GM19240 (cell line): ENCODE results near the gene KLHDC7A.
"Not testable (repeated sequence)": the region's sequence is repeated elsewhere in the genome, so short reads cannot be mapped to it uniquely, and the experiment has no call there.

Experiments
- DNase-seq: peaks from one replicate; pipeline ENCODE4 v3.0.0; 2011; ENCODE audit warnings: low spot score; ENCODE audit not compliant: insufficient read length

The KLHDC7A gene

GRCh38 chr1:18480315-18481189 is at the start of gene KLHDC7A:
Gene KLHDC7A, plus strand, starts transcription at chr1:18480930. Its CDS starts 52 bp downstream, at chr1:18480982.
- DNase-seq: no peak

GRCh38 chr1:18434041-18434440 is 46.7 kb upstream of the KLHDC7A start:
- no peak for DNase-seq

- DNase-seq: no peak
Observed at GRCh38 chr1:18440385-18441226, 40.1 kb upstream of the KLHDC7A start.

GRCh38 chr1:18443587-18444520 is 36.9 kb upstream of the KLHDC7A start:
- DNase-seq: no peak

GRCh38 chr1:18444563-18444962 is 36.2 kb upstream of the KLHDC7A start:
- DNase-seq: no peak

GRCh38 chr1:18446751-18447150 is 34.0 kb upstream of the KLHDC7A start:
- DNase-seq: no peak

GRCh38 chr1:18447509-18448220 is 33.1 kb upstream of the KLHDC7A start:
- no peak for DNase-seq

GRCh38 chr1:18448889-18449288 is 31.8 kb upstream of the KLHDC7A start:
- DNase-seq: no peak

GRCh38 chr1:18452550-18452949 is 28.2 kb upstream of the KLHDC7A start:
- no peak for DNase-seq

- no peak for DNase-seq
Observed at GRCh38 chr1:18458133-18459092, 22.3 kb upstream of the KLHDC7A start.

GRCh38 chr1:18461656-18462055 is 19.1 kb upstream of the KLHDC7A start:
- DNase-seq: no peak

GRCh38 chr1:18462517-18462916 is 18.2 kb upstream of the KLHDC7A start:
- DNase-seq: not testable (repeated sequence)

- DNase-seq: no peak
Observed at GRCh38 chr1:18463063-18463462, 17.7 kb upstream of the KLHDC7A start.

GRCh38 chr1:18463984-18464664 is 16.6 kb upstream of the KLHDC7A start:
- no peak for DNase-seq

- no peak for DNase-seq
Observed at GRCh38 chr1:18464665-18465050, 16.1 kb upstream of the KLHDC7A start.

GRCh38 chr1:18466676-18467075 is 14.1 kb upstream of the KLHDC7A start:
- DNase-seq: no peak

- no peak for DNase-seq
Observed at GRCh38 chr1:18468570-18468969, 12.2 kb upstream of the KLHDC7A start.

- no peak for DNase-seq
Observed at GRCh38 chr1:18469514-18469913, 11.2 kb upstream of the KLHDC7A start.
